H1 (cell line): Measurements from ENCODE around the gene UBE2E2. TPM values are rescaled to one million over a fixed set of nuclear protein-coding genes. Genes with fewer than 3 reads are reported as not detected.

Experiments used
- SUZ12 ChIP-seq: fragments of 200-600 bp; sonication (generic); IDR thresholded peaks from 2 replicates; pipeline ENCODE4 v1.6.1; 2012; ENCODE audit warnings: mild to moderate bottlenecking, inconsistent platforms, low read length, moderate library complexity, mixed read lengths
- polyA plus RNA-seq, 7 experiments: library from polyadenylated mRNA; depleted of rRNA in 3 of 7; stranded (reverse) in 5 of 7; unstranded in 2 of 7; fragments of >200 nt in 5 of 7; fragments of 200-250 nt in 2 of 7; gene quantifications; 1 replicate in 5 of 7; 2 replicates in 1 of 7; 4 replicates in 1 of 7; pipeline versions ENCODE4 v1.2.1 to v1.2.3, GENCODE V29; 2011 to 2013; ENCODE audit warnings: missing spikeins in 2 of 7, mixed read lengths in 2 of 7
- total RNA-seq: library from RNA; stranded (reverse); fragmentation: NEBNext Ultra II Directional; extraction: Animal tissue kit (Norgen Biotek cat#: 25700); gene quantifications from 2 replicates; pipeline ENCODE4 v1.2.1, GENCODE V29; 2021
- TF ChIP-seq, protein P1 (sequence below), 3 experiments: IDR thresholded peaks; 1 replicate in 2 of 3; 2 replicates in 1 of 3; pipeline versions ENCODE4 v1.5.1 to v1.6.1; 2011; ENCODE audit warnings: low read length in 3 of 3, mild to moderate bottlenecking in 3 of 3, inconsistent platforms in 2 of 3, low read depth in 1 of 3, moderate library complexity in 1 of 3; ENCODE audit not compliant: insufficient read depth in 1 of 3; ENCODE audit errors: control extremely low read depth in 1 of 3

The UBE2E2 gene
- total and polyA plus RNA-seq, 2 of the 8 experiments (the other 6 are each of a cell fraction or from before 2014, with no cell fraction given) = 57.6 to 70.6 TPM

DNA sequence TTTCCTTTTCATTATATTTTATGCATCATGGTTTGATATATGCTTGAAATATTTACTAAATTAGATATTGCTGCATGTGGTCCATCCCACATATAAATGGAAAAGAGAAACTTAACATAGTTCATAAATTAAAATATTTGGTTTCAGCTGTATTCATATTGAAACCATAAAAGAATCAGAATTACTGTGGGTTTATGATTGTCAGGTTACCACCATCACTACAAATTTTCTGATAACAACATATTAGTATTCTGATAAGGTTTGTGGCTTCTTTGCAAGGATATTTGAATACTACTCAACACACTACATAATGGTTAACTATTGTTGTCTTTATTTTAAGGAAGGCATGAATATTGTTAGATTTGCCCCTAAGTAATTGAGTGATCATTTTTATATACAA lies 235.5 kb downstream of the UBE2E2 start (continued):
- no peak for TF ChIP-seq SUZ12
- TF ChIP-seq, protein P1, sequence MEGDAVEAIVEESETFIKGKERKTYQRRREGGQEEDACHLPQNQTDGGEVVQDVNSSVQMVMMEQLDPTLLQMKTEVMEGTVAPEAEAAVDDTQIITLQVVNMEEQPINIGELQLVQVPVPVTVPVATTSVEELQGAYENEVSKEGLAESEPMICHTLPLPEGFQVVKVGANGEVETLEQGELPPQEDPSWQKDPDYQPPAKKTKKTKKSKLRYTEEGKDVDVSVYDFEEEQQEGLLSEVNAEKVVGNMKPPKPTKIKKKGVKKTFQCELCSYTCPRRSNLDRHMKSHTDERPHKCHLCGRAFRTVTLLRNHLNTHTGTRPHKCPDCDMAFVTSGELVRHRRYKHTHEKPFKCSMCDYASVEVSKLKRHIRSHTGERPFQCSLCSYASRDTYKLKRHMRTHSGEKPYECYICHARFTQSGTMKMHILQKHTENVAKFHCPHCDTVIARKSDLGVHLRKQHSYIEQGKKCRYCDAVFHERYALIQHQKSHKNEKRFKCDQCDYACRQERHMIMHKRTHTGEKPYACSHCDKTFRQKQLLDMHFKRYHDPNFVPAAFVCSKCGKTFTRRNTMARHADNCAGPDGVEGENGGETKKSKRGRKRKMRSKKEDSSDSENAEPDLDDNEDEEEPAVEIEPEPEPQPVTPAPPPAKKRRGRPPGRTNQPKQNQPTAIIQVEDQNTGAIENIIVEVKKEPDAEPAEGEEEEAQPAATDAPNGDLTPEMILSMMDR (IDR thresholded peaks at IDR 0.05; ENCODE audit: control extremely low read depth in 1 of 3, insufficient read depth in 1 of 3, low read depth in 1 of 3, low read length in 3 of 3) = no peak
